ENCODE data around the gene SNX25.
"Not testable (repeated sequence)": the region's sequence is repeated elsewhere in the genome, so short reads cannot be mapped to it uniquely, and the experiment has no call there.

Gene SNX25

GRCh38 chr4:185304944-185305690, 95.7 kb downstream of the SNX25 start:
- DNase-seq (ENCODE audit: insufficient read length, low spot score), result no peak
- no peak for FAIRE-seq
- TF ChIP-seq CTCF (IDR thresholded peaks at IDR 0.05; ENCODE audit: insufficient read depth, missing control alignments), result peak; percentile 53

- TF ChIP-seq CTCF (IDR thresholded peaks at IDR 0.05; ENCODE audit: insufficient read depth, missing control alignments), result no peak
- FAIRE-seq (no peak), DNase-seq (ENCODE audit: insufficient read length, low spot score) (no peak)
These were observed 96.6 kb downstream of the SNX25 start for GRCh38 chr4:185305979-185306442.

GRCh38 chr4:185307136-185307950, 97.9 kb downstream of the SNX25 start:
- no peak for TF ChIP-seq CTCF (IDR thresholded peaks at IDR 0.05; ENCODE audit: insufficient read depth, missing control alignments)
- DNase-seq (ENCODE audit: insufficient read length, low spot score) (no peak), FAIRE-seq (no peak)

GRCh38 chr4:185309770-185310169, 100.4 kb downstream of the SNX25 start:
- TF ChIP-seq CTCF (IDR thresholded peaks at IDR 0.05; ENCODE audit: insufficient read depth, missing control alignments), result no peak
- DNase-seq (ENCODE audit: insufficient read length, low spot score), result no peak
- FAIRE-seq, result no peak

GRCh38 chr4:185311113-185311888, 101.9 kb downstream of the SNX25 start:
- FAIRE-seq, result no peak
- TF ChIP-seq CTCF (IDR thresholded peaks at IDR 0.05; ENCODE audit: insufficient read depth, missing control alignments), result no peak
- no peak for DNase-seq (ENCODE audit: insufficient read length, low spot score)

- FAIRE-seq, result no peak
- TF ChIP-seq CTCF (IDR thresholded peaks at IDR 0.05; ENCODE audit: insufficient read depth, missing control alignments), result no peak
- no peak for DNase-seq (ENCODE audit: insufficient read length, low spot score)
These were observed 103.3 kb downstream of the SNX25 start for GRCh38 chr4:185312699-185313098.

- DNase-seq (ENCODE audit: insufficient read length, low spot score); FAIRE-seq: not testable (repeated sequence)
These were observed 108.1 kb downstream of the SNX25 start for GRCh38 chr4:185317462-185317861.
